Common myeloid progenitor, CD34-positive (primary cell): ENCODE data around the gene TBCEL.

Experiments used
- CTCF ChIA-PET: fragments of 350-600 bp; sonication (Branson Sonifier 250); formaldehyde crosslinking; loops from one replicate; lab custom pipeline; 2021; ENCODE audit warnings: antibody characterized with exemption; lab: Charles Lee
- POLR2A ChIA-PET: fragments of 350-600 bp; sonication (Branson Sonifier 250); formaldehyde crosslinking; loops from one replicate; lab custom pipeline; 2021; ENCODE audit warnings: antibody characterized with exemption; lab: Charles Lee
- DNase-seq, 3 donors: peaks; one replicate each; pipeline versions ENCODE4 v3.0.0 to v3.0.0-alpha.2; 2013
- H3K27ac ChIP-seq, 2 experiments: 1 replicate in 1 of 2; 2 replicates in 1 of 2; pipeline ENCODE4 v1.7.0; 2013; ENCODE audit warnings: inconsistent platforms in 2 of 2, low read length in 2 of 2, mild to moderate bottlenecking in 2 of 2, low read depth in 1 of 2, moderate library complexity in 1 of 2; ENCODE audit not compliant: severe bottlenecking in 2 of 2, insufficient read depth in 1 of 2, poor library complexity in 1 of 2
- H3K27me3 ChIP-seq, 5 experiments: replicated peaks in 2 of 5; 1 replicate in 3 of 5; 2 replicates in 2 of 5; pipeline versions ENCODE4 v1.6.1 to v1.7.0; 2013; ENCODE audit warnings: low read length in 4 of 5, mild to moderate bottlenecking in 2 of 5, moderate library complexity in 2 of 5, inconsistent platforms in 1 of 5; ENCODE audit not compliant: insufficient read depth in 5 of 5, control insufficient read depth in 4 of 5
- H3K36me3 ChIP-seq, 4 experiments: 1 replicate in 2 of 4; 2 replicates in 2 of 4; pipeline versions ENCODE4 v1.6.1 to v1.7.0; 2013; ENCODE audit warnings: low read length in 3 of 4, control low read depth in 1 of 4, mild to moderate bottlenecking in 1 of 4; ENCODE audit not compliant: control insufficient read depth in 4 of 4, insufficient read depth in 4 of 4
- H3K4me1 ChIP-seq, 4 experiments: 1 replicate in 3 of 4; 2 replicates in 1 of 4; pipeline versions ENCODE4 v1.6.1 to v1.7.1; 2013; ENCODE audit warnings: low read length in 3 of 4, mild to moderate bottlenecking in 3 of 4, control low read depth in 1 of 4, inconsistent platforms in 1 of 4, moderate library complexity in 1 of 4; ENCODE audit not compliant: control insufficient read depth in 4 of 4, insufficient read depth in 4 of 4; ENCODE audit errors: control extremely low read depth in 1 of 4
- H3K4me3 ChIP-seq, 7 experiments: 1 replicate in 4 of 7; 2 replicates in 3 of 7; pipeline versions ENCODE4 v1.5.1 to v1.7.0; 2013; ENCODE audit warnings: mild to moderate bottlenecking in 7 of 7, low read length in 6 of 7, moderate library complexity in 6 of 7, inconsistent platforms in 2 of 7, low read depth in 2 of 7, control low read depth in 1 of 7; ENCODE audit not compliant: insufficient read depth in 4 of 7, control insufficient read depth in 1 of 7; ENCODE audit errors: extremely low read depth in 1 of 7
- H3K9me3 ChIP-seq, 5 experiments: 1 replicate in 4 of 5; 2 replicates in 1 of 5; pipeline versions ENCODE4 v1.6.1 to v1.7.1; 2013; ENCODE audit warnings: low read length in 4 of 5, mild to moderate bottlenecking in 2 of 5, inconsistent platforms in 1 of 5, low read depth in 1 of 5, moderate library complexity in 1 of 5; ENCODE audit not compliant: control insufficient read depth in 4 of 5, insufficient read depth in 2 of 5; ENCODE audit errors: control extremely low read depth in 1 of 5
- WGBS: methylation state at CpG from one replicate; pipeline ENCODE4 v1.1.5; 2013; ENCODE audit not compliant: insufficient coverage; 5-methylcytosine and 5-hydroxymethylcytosine counted together

TBCEL gene

DNA sequence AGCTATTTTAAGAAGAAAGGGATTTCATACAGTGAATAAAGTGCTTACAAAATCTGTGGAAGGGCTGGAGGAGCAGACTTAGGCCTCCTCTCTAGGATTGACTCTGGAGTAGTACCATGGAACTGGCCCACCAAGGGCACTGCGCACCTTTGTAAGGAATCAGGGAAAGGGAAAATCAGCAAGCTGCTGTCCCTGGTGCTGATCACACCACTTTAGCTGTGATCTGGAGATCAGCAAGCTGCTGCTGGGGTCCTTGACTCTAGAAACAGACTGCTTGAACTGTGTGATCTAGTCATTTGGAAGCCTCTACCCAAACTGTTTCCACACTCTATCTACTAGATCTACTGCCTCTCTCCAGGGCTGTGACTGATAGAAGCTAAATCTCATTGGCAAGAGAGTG is 58.8 kb downstream of the TBCEL start:
- 100% methylated on average over 1 of the region's 1 CpG for WGBS
- no peaks in the 10 kb centered on the region for H3K27me3 ChIP-seq
- no peak overlapping the region for H3K4me3 ChIP-seq
- no peaks in the 10 kb centered on the region for H3K9me3 ChIP-seq
- peaks cover 4 to 14% (median 8%) of the 10 kb centered on the region in 4 experiments for H3K36me3 ChIP-seq
- H3K27ac ChIP-seq: no peak overlapping the region
- H3K4me1 ChIP-seq: no peaks in the 10 kb centered on the region
- POLR2A ChIA-PET: no interaction called here
- CTCF ChIA-PET: no interaction called here
- DNase-seq: peak in 1 of 3 donors; percentile 4

DNA sequence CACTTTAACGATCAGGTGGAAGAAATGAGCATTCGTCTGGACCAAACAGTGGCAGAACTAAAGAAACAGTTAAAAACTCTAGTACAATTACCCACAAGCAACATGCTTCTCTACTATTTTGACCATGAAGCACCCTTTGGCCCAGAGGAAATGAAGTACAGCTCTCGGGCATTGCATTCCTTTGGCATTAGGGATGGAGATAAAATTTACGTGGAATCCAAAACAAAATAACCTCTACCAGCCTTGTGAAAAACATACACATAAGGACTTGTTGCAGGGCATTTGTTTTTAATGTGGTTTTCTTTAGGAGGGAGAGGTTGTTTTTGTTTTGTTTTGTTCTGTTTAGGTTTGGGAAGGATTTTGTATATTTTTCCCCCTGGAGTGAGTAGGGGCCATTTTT is 63.0 kb downstream of the TBCEL start:
- Histone ChIP-seq H3K4me1 (peaks cover 0 to 5% (median 0%) of the 10 kb centered on the region in 4 experiments), H3K27ac (no peak overlapping the region), H3K27me3 (no peaks in the 10 kb centered on the region), H3K9me3 (no peaks in the 10 kb centered on the region), H3K36me3 (peaks cover 3 to 15% (median 8%) of the 10 kb centered on the region in 4 experiments), H3K4me3 (no peak overlapping the region)
- WGBS: 100% methylated on average over 2 of the region's 4 CpGs
- POLR2A ChIA-PET: no interaction called here
- CTCF ChIA-PET: no interaction called here
- no peak for DNase-seq

DNA sequence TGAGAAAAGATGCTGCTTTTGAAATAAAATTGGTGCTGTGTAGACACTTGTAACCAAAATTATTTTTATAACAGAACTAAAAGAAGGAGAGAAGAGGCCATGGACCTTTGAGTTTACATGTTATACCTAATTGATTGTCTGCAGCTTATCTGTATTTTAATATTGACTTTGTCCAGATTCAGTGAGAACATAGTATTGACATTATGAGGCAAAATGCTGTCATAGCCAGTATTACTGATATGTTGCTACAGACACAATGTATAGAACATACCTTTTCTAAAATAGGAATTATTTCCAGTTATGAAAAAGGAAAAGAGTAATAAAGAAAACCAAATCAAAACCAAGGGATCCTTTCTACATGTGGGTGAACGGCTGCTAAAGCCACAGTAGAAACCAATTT is 65.7 kb downstream of the TBCEL start:
- WGBS: no CpG with 5 or more reads among the region's 1 CpG
- no peak for DNase-seq
- Histone ChIP-seq H3K4me3 (no peak overlapping the region), H3K9me3 (no peaks in the 10 kb centered on the region), H3K27me3 (no peaks in the 10 kb centered on the region), H3K27ac (no peak overlapping the region), H3K36me3 (peaks cover 3 to 15% (median 8%) of the 10 kb centered on the region in 4 experiments), H3K4me1 (peaks cover 0 to 6% (median 0%) of the 10 kb centered on the region in 4 experiments)
- ChIA-PET POLR2A (no interaction called here), CTCF (interaction anchor here (1.1 kb wide), 1 partner anchor 16 kb away, joined by 3 read pairs; no protein-coding TSS in a partner anchor)

GRCh38 chr11:121090145-121090721 is 66.3 kb downstream of the TBCEL start:
- ChIA-PET POLR2A (no interaction called here), CTCF (interaction anchor here (1.1 kb wide), 1 partner anchor 15 kb away, joined by 3 read pairs; no protein-coding TSS in a partner anchor)
- Histone ChIP-seq H3K9me3 (no peaks in the 10 kb centered on the region), H3K4me3 (no peak overlapping the region), H3K36me3 (peaks cover 3 to 15% (median 8%) of the 10 kb centered on the region in 4 experiments), H3K4me1 (peaks cover 0 to 6% (median 0%) of the 10 kb centered on the region in 4 experiments), H3K27me3 (no peaks in the 10 kb centered on the region), H3K27ac (no peak overlapping the region)
- 100% methylated on average over 1 of the region's 5 CpGs for WGBS
- no peak for DNase-seq

GRCh38 chr11:121091492-121092152 is 67.7 kb downstream of the TBCEL start:
- Histone ChIP-seq H3K4me3 (no peak overlapping the region), H3K4me1 (peaks cover 0 to 6% (median 0%) of the 10 kb centered on the region in 4 experiments), H3K27me3 (peaks cover 0 to 1% (median 0%) of the 10 kb centered on the region in 5 experiments), H3K9me3 (no peaks in the 10 kb centered on the region), H3K27ac (no peak overlapping the region), H3K36me3 (peaks cover 3 to 15% (median 8%) of the 10 kb centered on the region in 4 experiments)
- DNase-seq: peak in 2 of 3 donors; percentile 53 to 68
- ChIA-PET POLR2A (no interaction called here), CTCF (no interaction called here)
- WGBS: 0% methylated on average over 3 of the region's 3 CpGs

- WGBS: 92% methylated on average over 1 of the region's 1 CpG
- ChIA-PET CTCF (no interaction called here), POLR2A (no interaction called here)
Observed at GRCh38 chr11:121095561-121095960, 71.7 kb downstream of the TBCEL start.

GRCh38 chr11:121099364-121099763 is 75.5 kb downstream of the TBCEL start:
- Histone ChIP-seq H3K4me3 (no peak overlapping the region), H3K9me3 (no peaks in the 10 kb centered on the region), H3K4me1 (no peaks in the 10 kb centered on the region), H3K36me3 (no peaks in the 10 kb centered on the region), H3K27me3 (peaks cover 0 to 3% (median 0%) of the 10 kb centered on the region in 5 experiments), H3K27ac (no peak overlapping the region)
- 92% methylated on average over 4 of the region's 4 CpGs for WGBS
- DNase-seq: no peak
- CTCF ChIA-PET: no interaction called here
- POLR2A ChIA-PET: no interaction called here

More at GRCh38 chr11:121095561-121095960, 71.7 kb downstream of the TBCEL start:
- Histone ChIP-seq H3K4me1 (peaks cover 0 to 6% (median 0%) of the 10 kb centered on the region in 4 experiments), H3K9me3 (no peaks in the 10 kb centered on the region), H3K36me3 (no peaks in the 10 kb centered on the region), H3K27me3 (peaks cover 0 to 1% (median 0%) of the 10 kb centered on the region in 5 experiments), H3K4me3 (no peak overlapping the region), H3K27ac (no peak overlapping the region)
- no peak for DNase-seq
